Measurements from ENCODE around the gene MRI1. TPM values are rescaled to one million over a fixed set of nuclear protein-coding genes. Genes with fewer than 3 reads are reported as not detected.

MRI1 gene
- total and polyA plus RNA-seq, 2 donors (not counting 1 experiment from before 2014, with no cell fraction given): 75.5 to 118 TPM

GRCh38 chr19:13814550-13814949 lies 50.2 kb downstream of the MRI1 start:
- H3K36me3 ChIP-seq (replicated peaks in 1 of 2; ENCODE audit: control extremely low read depth in 1 of 2, control insufficient read depth in 1 of 2, extremely low read depth in 1 of 2, insufficient read depth in 2 of 2, low read length in 1 of 2): peaks cover 0 to 4% of the 10 kb centered on the region in 2 experiments
- no peak overlapping the region for H2AFZ ChIP-seq (ENCODE audit: insufficient read depth, low read depth, low read length, poor library complexity, severe bottlenecking)
- no peak overlapping the region for H3K27ac Mint-ChIP-seq
- DNase-seq (peak; percentile 14), ATAC-seq (ENCODE audit: low read depth) (no peak)
- peaks cover 3% of the 10 kb centered on the region for H3K4me1 Mint-ChIP-seq
- H3K79me2 ChIP-seq (ENCODE audit: control insufficient read depth, insufficient read depth, low read length): no peaks in the 10 kb centered on the region
- H3K27me3 ChIP-seq (replicated peaks in 1 of 4; ENCODE audit: control extremely low read depth in 1 of 4, control insufficient read depth in 3 of 4, insufficient read depth in 4 of 4, low read length in 3 of 4): no peaks in the 10 kb centered on the region
- peaks cover 0 to 6% (median 0%) of the 10 kb centered on the region in 3 donors for H3K9me3 ChIP-seq (ENCODE audit: control extremely low read depth in 1 of 3, control insufficient read depth in 2 of 3, insufficient read depth in 1 of 3, low read length in 2 of 3)
- H3K4me3 Mint-ChIP-seq: no peak overlapping the region
- intact Hi-C loops (cut with micrococcal nuclease): no loop called here
- ChIA-PET POLR2A (no interaction called here), CTCF (interaction anchor here (0.7 to 1.5 kb wide), 2 partner anchors 24 to 48 kb away, joined by 3 to 6 read pairs; no protein-coding TSS in a partner anchor)
- WGBS (ENCODE audit: insufficient coverage): 91% methylated on average over 17 of the region's 21 CpGs
- no peaks in the 10 kb centered on the region for H4K20me1 ChIP-seq (ENCODE audit: control insufficient read depth, insufficient read depth, low read length, poor library complexity, severe bottlenecking)
- H3K9me3 Mint-ChIP-seq (ENCODE audit: insufficient read depth): no peaks in the 10 kb centered on the region
- H3K27ac ChIP-seq (ENCODE audit: low read length in 2 of 2): no peak overlapping the region
- no peaks in the 10 kb centered on the region for H3K27me3 Mint-ChIP-seq
- H3K4me1 ChIP-seq (ENCODE audit: control insufficient read depth in 2 of 2, insufficient read depth in 2 of 2, low read length in 2 of 2): peaks cover 0 to 3% of the 10 kb centered on the region in 2 donors
- no peak overlapping the region for H3K4me2 ChIP-seq (replicated peaks; ENCODE audit: low read depth, low read length, poor library complexity, severe bottlenecking)
- H3K9ac ChIP-seq (ENCODE audit: low read length): no peak overlapping the region
- TF ChIP-seq EZH2 (IDR thresholded peaks at IDR 0.05; ENCODE audit: borderline replicate concordance, insufficient read depth, low read depth, low read length, poor library complexity, severe bottlenecking): no peak
- no peak for TF ChIP-seq CTCF (IDR thresholded peaks at IDR 0.05)
- H3K4me3 ChIP-seq (ENCODE audit: control extremely low read depth in 1 of 5, extremely low read depth in 1 of 5, insufficient read depth in 1 of 5, low read depth in 2 of 5, low read length in 4 of 5): no peak overlapping the region

GRCh38 chr19:13817018-13817614 lies 52.8 kb downstream of the MRI1 start:
- H3K4me3 Mint-ChIP-seq: peak overlapping the region; percentile 53
- Histone ChIP-seq H3K36me3 (replicated peaks in 1 of 2; ENCODE audit: control extremely low read depth in 1 of 2, control insufficient read depth in 1 of 2, extremely low read depth in 1 of 2, insufficient read depth in 2 of 2, low read length in 1 of 2) (peaks cover 2 to 7% of the 10 kb centered on the region in 2 experiments), H3K4me2 (replicated peaks; ENCODE audit: low read depth, low read length, poor library complexity, severe bottlenecking) (peak overlapping the region; percentile 76), H3K4me1 (ENCODE audit: control insufficient read depth in 2 of 2, insufficient read depth in 2 of 2, low read length in 2 of 2) (peaks cover 0 to 3% of the 10 kb centered on the region in 2 donors), H2AFZ (ENCODE audit: insufficient read depth, low read depth, low read length, poor library complexity, severe bottlenecking) (peak overlapping the region; percentile 38), H3K9ac (ENCODE audit: low read length) (no peak overlapping the region), H3K27ac (ENCODE audit: low read length in 2 of 2) (no peak overlapping the region), H4K20me1 (ENCODE audit: control insufficient read depth, insufficient read depth, low read length, poor library complexity, severe bottlenecking) (no peaks in the 10 kb centered on the region), H3K27me3 (replicated peaks in 1 of 4; ENCODE audit: control extremely low read depth in 1 of 4, control insufficient read depth in 3 of 4, insufficient read depth in 4 of 4, low read length in 3 of 4) (no peaks in the 10 kb centered on the region), H3K4me3 (ENCODE audit: control extremely low read depth in 1 of 5, extremely low read depth in 1 of 5, insufficient read depth in 1 of 5, low read depth in 2 of 5, low read length in 4 of 5) (peak overlapping the region in 2 of 5 experiments; percentile 33 to 43), H3K79me2 (ENCODE audit: control insufficient read depth, insufficient read depth, low read length) (no peaks in the 10 kb centered on the region), H3K9me3 (ENCODE audit: control extremely low read depth in 1 of 3, control insufficient read depth in 2 of 3, insufficient read depth in 1 of 3, low read length in 2 of 3) (peaks cover 0 to 6% (median 0%) of the 10 kb centered on the region in 3 donors)
- H3K9me3 Mint-ChIP-seq (ENCODE audit: insufficient read depth): no peaks in the 10 kb centered on the region
- no peaks in the 10 kb centered on the region for H3K27me3 Mint-ChIP-seq
- H3K4me1 Mint-ChIP-seq: peaks cover 3% of the 10 kb centered on the region
- CTCF ChIA-PET: no interaction called here
- POLR2A ChIA-PET: interaction anchor here (1.0 kb wide), 1 partner anchor 22 kb away, joined by 3 read pairs; the partner anchor contains the start of gene ZSWIM4
- peak; percentile 36 for DNase-seq
- no peak for TF ChIP-seq CTCF (IDR thresholded peaks at IDR 0.05)
- TF ChIP-seq EZH2 (IDR thresholded peaks at IDR 0.05; ENCODE audit: borderline replicate concordance, insufficient read depth, low read depth, low read length, poor library complexity, severe bottlenecking): no peak
- H3K27ac Mint-ChIP-seq: no peak overlapping the region
- intact Hi-C loops (cut with micrococcal nuclease): no loop called here
- peak; percentile 55 for ATAC-seq (ENCODE audit: low read depth)
- WGBS (ENCODE audit: insufficient coverage): 87% methylated on average over 7 of the region's 11 CpGs

All from B cell (primary cell).